ENCODE data around the gene TPMT.

Gene TPMT

DNA sequence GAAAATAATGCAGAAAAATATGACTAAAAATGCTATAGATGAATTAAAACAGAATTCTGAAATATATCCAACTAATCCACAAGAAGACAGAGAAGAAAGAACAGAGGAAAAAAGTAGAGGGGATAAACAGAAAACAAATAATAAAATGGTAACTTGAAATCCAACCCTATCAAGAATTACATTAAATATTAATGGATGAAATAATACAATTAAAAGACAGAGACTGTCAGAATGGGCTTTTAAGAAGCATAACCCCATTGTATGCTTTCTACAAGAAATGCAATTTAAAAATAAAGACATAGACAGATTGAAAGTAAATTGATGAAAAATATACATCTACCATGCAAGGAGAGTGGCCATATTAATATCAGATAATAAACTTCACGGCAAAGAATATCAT is 47.8 kb downstream of the TPMT start:
- DNase-seq = no peak

DNA sequence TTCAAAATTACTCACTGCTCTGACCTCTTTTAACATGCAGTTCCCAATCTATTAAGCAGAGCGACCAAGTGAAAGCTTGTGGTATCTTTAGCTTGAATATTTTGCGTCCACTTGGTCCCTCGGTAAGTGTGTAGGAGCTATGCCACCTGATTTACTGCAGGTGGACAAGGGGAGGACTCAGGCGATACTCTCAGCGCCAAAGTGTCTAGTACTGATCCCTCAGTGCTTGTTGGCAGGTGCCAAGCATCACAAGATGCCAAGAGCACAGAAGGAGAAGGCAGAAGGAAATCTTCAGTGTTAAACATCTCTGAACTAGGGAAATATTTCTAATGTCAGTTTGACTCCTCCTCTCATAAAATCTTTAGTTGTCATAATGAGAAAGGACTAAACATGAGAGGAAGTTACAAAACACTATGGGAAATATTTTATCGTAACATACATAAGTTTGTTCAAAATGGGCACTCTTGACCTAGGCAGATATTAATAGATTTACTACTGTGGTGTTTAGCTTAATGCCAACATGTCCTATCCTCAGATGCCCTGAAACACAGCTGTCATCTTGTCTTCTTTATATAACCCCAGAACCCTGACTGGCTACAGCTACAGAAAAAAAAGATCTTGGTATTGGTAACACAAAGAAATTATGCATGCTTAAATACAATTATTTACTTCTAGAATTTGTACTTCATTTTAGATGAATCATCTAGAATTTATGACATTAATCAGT is 51.9 kb downstream of the TPMT start:
- no peak for DNase-seq

DNA sequence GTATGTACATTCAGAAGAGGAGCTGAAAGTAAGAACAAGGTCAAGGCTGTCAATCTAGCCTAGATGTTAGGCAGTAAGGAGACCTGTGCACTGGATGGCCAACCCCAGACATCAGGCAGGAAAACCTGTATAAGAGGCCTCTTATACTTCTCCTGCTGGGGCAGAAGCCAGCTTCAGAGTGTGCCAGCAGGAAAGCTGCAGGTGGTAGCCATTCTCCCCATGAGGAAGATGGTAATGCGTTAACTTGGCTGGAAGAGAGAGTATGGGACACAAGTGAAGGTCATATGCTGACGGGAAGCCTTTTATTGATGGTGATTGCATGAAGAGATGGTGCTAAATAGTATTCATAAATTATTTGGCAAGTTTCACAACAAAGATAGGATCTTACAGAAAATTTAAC is 53.0 kb downstream of the TPMT start:
- DNase-seq = no peak

GRCh38 chr6:18101271-18101670 is 53.6 kb downstream of the TPMT start:
- DNase-seq = no peak

DNA sequence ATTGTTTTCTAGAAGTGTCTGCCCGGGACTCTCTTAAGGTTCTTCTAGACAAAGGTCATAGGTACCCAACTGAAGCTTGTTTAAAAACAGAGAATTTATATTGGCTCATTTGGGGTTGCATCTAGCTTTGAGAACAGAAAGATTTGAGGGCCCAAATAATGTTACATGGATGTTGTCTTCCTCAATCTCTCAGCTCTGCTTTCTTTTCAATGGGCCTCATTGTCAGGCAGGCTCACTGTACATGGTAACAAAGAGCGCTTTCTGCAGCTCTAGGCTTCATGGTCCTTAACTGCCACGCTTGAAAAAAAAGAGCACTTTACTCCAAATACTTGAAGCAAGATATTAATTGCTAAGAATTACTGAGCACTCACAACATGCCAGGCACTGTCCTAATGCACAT is 54.6 kb downstream of the TPMT start:
- no peak for DNase-seq

- no peak for DNase-seq
Observed at GRCh38 chr6:18099511-18099910, 55.4 kb downstream of the TPMT start.

DNA sequence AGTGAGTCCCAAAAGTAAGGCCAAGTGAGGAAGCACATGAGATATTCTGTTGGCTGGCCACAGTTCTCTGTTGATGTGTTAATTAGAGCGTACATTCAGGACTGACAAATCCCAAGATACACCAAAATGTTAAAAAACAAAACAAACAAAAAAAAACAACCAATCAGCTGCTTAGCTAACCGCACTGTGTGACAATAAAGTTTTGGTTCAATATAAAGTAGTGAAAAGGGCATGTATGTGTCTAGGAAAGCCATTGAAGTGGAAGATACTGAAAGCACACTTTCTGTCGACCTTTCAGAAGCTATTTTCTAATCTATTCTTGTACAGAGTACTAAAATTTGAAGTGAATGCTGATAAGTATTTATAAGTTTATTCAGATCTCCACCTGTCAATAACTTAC is 58.5 kb downstream of the TPMT start:
- DNase-seq = no peak

DNA sequence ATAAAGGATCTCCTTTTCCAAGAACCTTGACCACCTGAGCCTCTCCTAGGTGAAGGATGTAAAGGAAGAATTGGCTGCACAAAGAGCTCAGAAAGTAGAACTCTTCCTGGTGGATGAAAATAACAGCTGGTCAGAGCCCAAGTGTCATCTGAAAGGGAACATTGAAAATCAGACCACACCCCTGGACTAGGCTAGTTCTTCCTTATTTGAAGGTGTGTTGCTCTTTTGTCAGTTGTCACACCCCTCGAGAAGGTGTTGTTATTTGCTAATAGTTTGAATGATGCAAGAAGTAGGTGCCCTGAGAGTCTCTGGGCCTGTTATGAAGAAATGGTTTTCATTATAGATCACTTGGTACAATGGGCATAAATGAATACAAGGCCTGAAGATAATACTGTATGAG is 63.5 kb downstream of the TPMT start:
- DNase-seq = no peak

GRCh38 chr6:18090349-18090786 is 64.5 kb downstream of the TPMT start:
- DNase-seq = no peak

- DNase-seq = no peak
Observed at GRCh38 chr6:18088419-18089296, 66.2 kb downstream of the TPMT start.

DNA sequence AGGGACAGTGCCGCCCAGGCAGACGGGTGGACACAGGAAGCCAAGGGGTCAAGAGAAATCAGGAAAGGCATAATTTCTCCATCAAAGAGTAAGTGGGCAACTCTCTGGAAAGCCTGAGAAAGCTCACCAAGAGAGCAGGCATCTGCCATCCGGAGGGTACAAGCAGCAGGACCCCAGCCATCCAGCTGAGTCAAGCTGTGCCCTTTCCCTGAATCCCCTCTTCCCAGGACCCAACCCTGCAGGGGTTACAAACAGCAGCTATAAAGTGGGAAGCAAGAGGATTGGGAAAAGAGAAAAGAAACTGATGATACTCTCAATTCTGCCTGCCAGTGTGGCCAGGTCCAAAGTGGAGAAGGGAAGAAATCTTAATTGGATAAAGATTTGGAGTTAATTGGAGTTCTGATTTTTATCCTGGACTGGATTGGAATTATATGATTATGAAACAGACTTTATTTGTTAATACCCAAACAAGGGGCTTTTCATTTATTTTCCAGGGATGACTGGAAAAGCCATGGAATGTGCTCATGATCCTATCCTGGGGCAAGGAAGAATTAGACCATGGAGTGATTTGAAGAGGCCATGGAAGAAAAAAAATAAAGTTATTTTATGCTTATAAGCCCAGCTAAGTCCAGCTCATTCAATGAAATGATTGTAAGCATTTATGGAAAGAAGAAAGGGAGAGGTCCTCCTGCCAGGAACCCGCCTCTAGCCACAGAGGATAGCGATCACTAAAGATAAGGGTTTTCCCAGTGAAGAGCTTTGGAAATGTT is 67.3 kb downstream of the TPMT start:
- no peak for DNase-seq

DNA sequence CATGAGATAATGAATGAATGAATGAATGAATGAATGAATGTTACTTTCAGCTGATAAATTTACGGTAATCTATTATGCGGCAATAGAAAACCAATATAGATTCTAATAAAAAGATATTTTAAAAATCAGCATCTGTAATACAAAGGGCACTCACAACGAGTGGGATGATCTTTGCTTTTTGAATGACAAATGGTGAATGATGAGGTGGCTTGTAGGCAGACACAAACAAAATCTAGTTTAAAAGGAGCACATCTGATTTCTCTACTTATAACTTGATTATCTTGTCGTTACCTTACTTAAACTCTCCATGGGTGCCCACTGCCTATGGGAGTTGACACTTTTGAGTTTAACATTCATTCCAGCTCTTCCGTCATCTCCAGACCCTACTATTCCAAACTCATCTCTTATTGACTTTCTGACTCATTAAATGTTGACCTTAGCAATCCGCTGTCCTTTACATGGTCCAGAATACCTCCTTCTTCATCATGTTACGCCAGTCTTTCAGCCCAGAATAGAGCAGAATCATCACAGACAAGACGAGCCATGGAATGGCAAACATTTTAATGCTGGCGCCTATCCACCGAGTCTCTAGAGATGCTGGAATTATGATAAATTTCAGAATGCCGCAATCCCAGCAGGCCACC is 73.7 kb downstream of the TPMT start:
- DNase-seq = no peak

DNA sequence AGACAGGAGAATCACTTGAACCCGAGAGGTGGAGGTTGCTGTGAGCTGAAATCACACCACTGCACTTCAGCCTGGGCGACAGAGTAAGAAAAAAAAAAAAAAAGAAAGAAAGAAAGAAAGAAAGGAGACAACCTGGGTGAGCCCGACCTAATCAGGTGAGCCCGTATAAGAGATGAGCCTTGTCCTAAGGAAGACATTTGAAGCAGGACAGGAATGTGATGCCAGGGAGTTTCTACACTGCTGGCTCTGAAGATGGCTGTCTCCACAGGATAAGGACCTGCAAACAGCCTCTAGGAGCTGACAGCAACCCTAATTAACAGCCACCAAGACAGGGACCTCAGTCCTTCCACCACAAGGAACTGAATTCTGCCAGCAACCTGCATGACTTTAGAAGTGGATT is 74.3 kb downstream of the TPMT start:
- DNase-seq = no peak

DNA sequence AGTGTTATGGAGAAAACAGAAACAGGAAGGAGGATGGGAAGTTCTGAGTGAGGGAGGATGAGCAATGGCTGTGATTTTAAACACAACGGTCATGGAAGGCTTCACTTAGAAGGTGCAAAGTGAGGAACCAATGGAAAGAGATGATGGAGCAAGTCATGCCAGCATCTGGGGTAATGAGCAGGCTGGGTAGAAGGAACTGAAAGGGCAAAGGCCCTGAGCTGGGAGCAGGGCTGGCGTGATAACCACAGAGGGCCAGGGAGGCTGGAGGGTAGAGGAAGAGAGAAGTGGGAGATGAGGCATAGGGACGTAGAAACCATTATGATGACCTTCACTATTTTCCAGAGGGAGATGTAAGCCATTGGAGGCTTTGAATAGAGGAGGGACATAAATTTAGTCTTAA is 76.0 kb downstream of the TPMT start:
- DNase-seq = peak; percentile 80
